ENCODE results near the gene MCM5.

MCM5 gene

GRCh38 chr22:35404176-35404575 lies 4.2 kb downstream of the MCM5 start:
- no peak for DNase-seq

GRCh38 chr22:35406443-35406842 lies 6.5 kb downstream of the MCM5 start:
- DNase-seq, result no peak

- DNase-seq, result no peak
These were observed 7.4 kb downstream of the MCM5 start for GRCh38 chr22:35407362-35407761.

- DNase-seq, result no peak
These were observed 10.1 kb downstream of the MCM5 start for GRCh38 chr22:35409783-35410662.

- no peak for DNase-seq
These were observed 10.7 kb downstream of the MCM5 start for GRCh38 chr22:35410663-35411034.

- no peak for DNase-seq
These were observed 11.2 kb downstream of the MCM5 start for GRCh38 chr22:35411102-35411501.

- no peak for DNase-seq
These were observed 13.7 kb downstream of the MCM5 start for GRCh38 chr22:35413624-35414023.

GRCh38 chr22:35417606-35418005 lies 17.7 kb downstream of the MCM5 start:
- DNase-seq, result no peak

GRCh38 chr22:35418088-35418487 lies 18.1 kb downstream of the MCM5 start:
- no peak for DNase-seq

GRCh38 chr22:35418731-35419130 lies 18.8 kb downstream of the MCM5 start:
- DNase-seq, result no peak

- no peak for DNase-seq
These were observed 19.8 kb downstream of the MCM5 start for GRCh38 chr22:35419756-35420155.

GRCh38 chr22:35421121-35421520 lies 21.2 kb downstream of the MCM5 start:
- no peak for DNase-seq

GRCh38 chr22:35422145-35422544 lies 22.2 kb downstream of the MCM5 start:
- DNase-seq, result no peak

GRCh38 chr22:35422936-35423335 lies 23.0 kb downstream of the MCM5 start:
- no peak for DNase-seq

- DNase-seq, result no peak
These were observed 24.1 kb downstream of the MCM5 start for GRCh38 chr22:35424081-35424480.

GRCh38 chr22:35424761-35425160 lies 24.8 kb downstream of the MCM5 start:
- no peak for DNase-seq

- DNase-seq, result no peak
These were observed 25.6 kb downstream of the MCM5 start for GRCh38 chr22:35425546-35425945.

GRCh38 chr22:35425971-35426800 lies 26.2 kb downstream of the MCM5 start:
- DNase-seq, result no peak

GRCh38 chr22:35426801-35427140 lies 26.8 kb downstream of the MCM5 start:
- DNase-seq, result no peak

- peak; percentile 57 for DNase-seq
These were observed 31.0 kb downstream of the MCM5 start for GRCh38 chr22:35430897-35431322.

GRCh38 chr22:35431483-35432227 lies 31.7 kb downstream of the MCM5 start:
- no peak for DNase-seq

- DNase-seq, result no peak
These were observed 32.4 kb downstream of the MCM5 start for GRCh38 chr22:35432228-35432905.
